PFSK-1 (cell line): ENCODE measurements around the gene RASSF8.

Source experiments
- FOXP2 ChIP-seq: optimal IDR thresholded peaks from 2 replicates; pipeline ENCODE3; 2011; ENCODE audit warnings: borderline replicate concordance, control low read depth, inconsistent platforms; ENCODE audit not compliant: insufficient read depth; ENCODE audit errors: extremely low read length, extremely low read depth
- POLR2AphosphoS5 ChIP-seq: IDR thresholded peaks from 2 replicates; pipeline ENCODE4 v1.6.1; 2012; ENCODE audit warnings: low read depth, mild to moderate bottlenecking, control low read depth, low read length, moderate library complexity
- REST ChIP-seq, 2 experiments: IDR thresholded peaks; 2 replicates each; pipeline versions ENCODE4 v1.6.1 to v1.8.0; 2011 to 2012; ENCODE audit warnings: low read depth in 2 of 2, low read length in 2 of 2, control low read depth in 1 of 2, inconsistent platforms in 1 of 2, mild to moderate bottlenecking in 1 of 2, moderate library complexity in 1 of 2; ENCODE audit not compliant: insufficient read depth in 1 of 2
- SIN3A ChIP-seq: IDR thresholded peaks from 2 replicates; pipeline ENCODE4 v1.6.1; 2012; ENCODE audit warnings: mild to moderate bottlenecking, low read length, moderate library complexity, borderline replicate concordance; ENCODE audit not compliant: insufficient read depth
- TAF1 ChIP-seq: IDR thresholded peaks from 2 replicates; pipeline ENCODE4 v1.6.1; 2012; ENCODE audit warnings: low read length, control low read depth, borderline replicate concordance; ENCODE audit not compliant: insufficient read depth

The RASSF8 gene

GRCh38 chr12:26126340-26127284, 168.1 kb downstream of the RASSF8 start:
- no peak for TF ChIP-seq SIN3A
- TF ChIP-seq REST (IDR thresholded peaks at IDR 0.05; ENCODE audit: insufficient read depth in 1 of 2, low read depth in 2 of 2, low read length in 2 of 2): no peak
- no peak for TF ChIP-seq FOXP2
- no peak for TF ChIP-seq TAF1

- TF ChIP-seq FOXP2: no peak
- no peak for TF ChIP-seq REST (IDR thresholded peaks at IDR 0.05; ENCODE audit: insufficient read depth in 1 of 2, low read depth in 2 of 2, low read length in 2 of 2)
- TF ChIP-seq TAF1: no peak
- no peak for TF ChIP-seq POLR2AphosphoS5
- TF ChIP-seq SIN3A: no peak
Observed at GRCh38 chr12:26127404-26127803, 168.9 kb downstream of the RASSF8 start.

GRCh38 chr12:26128168-26128567, 169.7 kb downstream of the RASSF8 start:
- TF ChIP-seq SIN3A (no peak), FOXP2 (no peak), TAF1 (no peak), POLR2AphosphoS5 (no peak), REST (IDR thresholded peaks at IDR 0.05; ENCODE audit: insufficient read depth in 1 of 2, low read depth in 2 of 2, low read length in 2 of 2) (no peak)
